Hematopoietic multipotent progenitor cell treated with erythropoietin and hydrocortisone succinate and interleukin-3 and kit ligand, for 6 days (in vitro differentiated cells): ENCODE data around the gene LRSAM1.

Experiments
- DNase-seq: peaks from one replicate; pipeline ENCODE4 v3.0.0-alpha.2; 2015

LRSAM1 gene

DNA sequence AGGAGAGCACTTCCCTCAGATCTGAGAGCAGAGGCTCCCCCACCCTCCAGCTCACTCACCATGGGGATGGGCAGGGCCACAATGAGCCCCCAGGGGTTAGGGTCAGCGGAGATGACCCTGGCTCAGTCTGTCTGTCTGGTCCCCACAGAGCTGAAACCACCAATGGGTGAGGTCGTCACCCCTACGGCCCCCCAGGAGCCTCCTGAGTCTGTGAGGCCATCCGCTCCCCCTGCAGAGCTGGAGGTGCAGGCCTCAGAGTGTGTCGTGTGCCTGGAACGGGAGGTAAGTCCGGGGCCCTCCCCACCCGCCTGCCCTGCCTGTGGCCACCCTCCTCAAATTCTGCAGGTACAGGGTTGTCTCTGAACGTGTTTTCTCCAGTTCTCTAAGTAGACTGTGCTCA lies 49.6 kb downstream of the LRSAM1 start:
- DNase-seq, result no peak

DNA sequence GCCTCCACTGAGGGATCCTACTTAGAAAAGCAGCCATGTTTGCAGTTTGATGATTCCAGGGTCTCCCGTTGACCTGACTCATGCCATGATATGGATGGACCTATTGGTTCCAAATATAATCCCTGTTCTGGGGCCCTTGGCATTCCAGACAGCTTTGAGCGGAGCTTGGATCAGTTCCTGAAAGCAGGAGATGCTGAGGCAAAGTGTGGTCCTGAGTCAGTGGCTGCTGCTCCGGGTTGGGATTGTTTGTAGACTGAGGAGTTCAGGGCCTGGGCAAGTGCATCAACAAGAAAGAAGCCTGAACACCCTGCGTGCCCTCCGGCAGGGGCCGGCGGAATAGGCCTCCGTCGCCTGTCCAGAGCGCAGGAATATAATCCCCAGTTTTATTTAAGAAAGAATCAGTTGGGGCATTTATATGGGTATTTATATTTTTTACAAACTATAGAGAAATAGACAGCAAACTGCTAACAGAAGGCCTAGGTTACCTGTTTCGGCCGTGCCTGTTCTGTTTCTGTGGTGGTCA lies 50.6 kb downstream of the LRSAM1 start:
- DNase-seq, result no peak

DNA sequence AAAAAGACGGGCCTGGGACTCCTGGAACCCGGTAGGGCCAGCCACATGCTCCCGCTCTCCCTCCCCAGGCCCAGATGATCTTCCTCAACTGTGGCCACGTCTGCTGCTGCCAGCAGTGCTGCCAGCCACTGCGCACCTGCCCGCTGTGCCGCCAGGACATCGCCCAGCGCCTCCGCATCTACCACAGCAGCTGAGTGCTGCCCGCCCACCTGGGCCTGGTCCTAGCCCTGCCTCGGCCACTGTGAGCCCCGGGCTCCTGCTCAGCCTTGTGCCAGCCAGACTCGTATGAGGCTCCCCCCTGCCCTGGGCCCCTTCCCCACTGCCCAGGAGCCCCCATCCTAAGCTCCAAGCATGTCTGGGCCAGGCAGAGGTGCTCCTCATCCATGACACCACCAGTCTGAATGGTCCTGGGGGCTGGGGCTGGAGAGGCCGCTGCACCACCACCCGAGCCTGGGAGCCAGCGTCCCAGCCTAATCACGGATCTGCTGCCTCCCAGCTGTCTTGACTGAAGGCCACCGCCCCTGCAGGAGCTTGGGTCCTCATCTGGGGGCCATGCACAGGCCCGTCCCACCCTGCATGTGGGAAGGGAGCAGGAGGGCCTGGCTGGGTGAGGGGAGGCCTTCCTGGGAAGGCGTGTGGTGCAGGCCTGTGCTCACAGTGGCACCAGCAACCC lies 51.5 kb downstream of the LRSAM1 start:
- DNase-seq, result no peak

DNA sequence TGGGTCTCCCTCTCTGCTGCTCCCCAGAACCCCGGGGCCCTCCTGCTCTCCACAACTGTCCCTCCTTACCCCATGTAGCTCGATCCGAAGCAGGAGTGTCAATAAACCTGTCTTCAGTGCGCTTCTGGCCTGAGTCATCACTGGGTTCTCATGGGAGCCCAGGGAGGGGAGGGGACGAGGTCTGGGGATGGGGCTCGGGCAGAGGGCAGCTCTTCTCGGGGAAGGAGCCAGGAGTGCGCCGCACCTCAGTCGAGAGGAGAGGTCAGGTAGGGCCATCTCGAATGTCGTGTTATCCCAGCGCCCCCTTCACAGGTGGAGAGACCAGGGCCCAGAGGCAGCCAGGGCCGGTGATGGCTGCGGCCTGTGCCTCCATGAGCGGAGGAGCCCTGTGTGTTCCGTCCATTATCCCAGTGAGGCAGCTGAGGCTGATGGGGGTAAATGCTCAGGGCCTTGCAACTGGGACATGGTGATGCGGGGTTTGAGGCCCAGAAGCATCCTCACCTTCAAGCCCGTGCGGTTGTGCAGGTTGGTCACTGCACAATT lies 52.1 kb downstream of the LRSAM1 start:
- no peak for DNase-seq

DNA sequence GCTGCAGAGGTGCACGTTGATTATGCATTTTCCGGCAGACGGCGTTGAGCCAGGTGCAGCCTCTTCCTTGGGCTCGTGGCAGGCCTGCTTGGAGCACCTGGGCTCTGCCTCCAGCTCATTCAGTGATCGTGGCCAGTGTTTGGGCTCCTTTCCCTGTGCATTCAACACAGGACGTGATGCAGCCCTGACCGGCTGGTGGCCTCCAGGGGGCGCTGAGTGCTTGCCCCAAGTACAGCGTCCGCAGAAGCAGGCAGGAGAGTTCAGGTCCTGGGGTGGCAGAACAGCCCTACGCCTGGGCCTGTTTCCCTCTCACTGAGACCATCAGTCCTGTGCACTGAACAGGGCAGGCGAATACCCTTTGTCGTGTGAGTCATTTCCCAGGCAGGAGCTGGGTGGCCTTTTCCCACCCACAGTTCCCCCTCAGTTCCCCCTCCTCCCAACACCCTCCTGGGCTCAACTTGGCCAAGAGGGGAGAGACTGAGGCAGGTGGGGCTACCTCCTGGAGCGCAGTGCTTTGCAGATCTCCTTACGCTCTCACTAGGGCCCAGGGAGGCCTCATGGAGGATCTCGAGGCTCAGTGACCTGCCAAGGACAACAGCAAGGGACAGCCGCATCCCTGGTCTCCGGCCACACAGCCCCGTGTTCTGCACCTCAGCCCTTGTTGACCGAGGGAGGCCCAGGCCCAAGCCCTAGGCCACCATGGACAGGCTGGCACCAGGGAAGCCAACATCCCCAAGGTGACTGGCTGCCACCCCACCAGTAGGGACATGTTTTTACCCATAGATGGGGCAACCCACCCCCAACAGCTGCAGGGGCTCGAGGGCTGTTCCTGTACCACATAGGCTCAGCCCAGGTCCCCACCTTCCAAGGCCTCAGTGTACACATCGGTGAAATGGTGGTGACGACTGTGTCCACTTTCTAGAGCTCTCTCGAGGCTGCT lies 52.9 kb downstream of the LRSAM1 start:
- peak; percentile 91 for DNase-seq

DNA sequence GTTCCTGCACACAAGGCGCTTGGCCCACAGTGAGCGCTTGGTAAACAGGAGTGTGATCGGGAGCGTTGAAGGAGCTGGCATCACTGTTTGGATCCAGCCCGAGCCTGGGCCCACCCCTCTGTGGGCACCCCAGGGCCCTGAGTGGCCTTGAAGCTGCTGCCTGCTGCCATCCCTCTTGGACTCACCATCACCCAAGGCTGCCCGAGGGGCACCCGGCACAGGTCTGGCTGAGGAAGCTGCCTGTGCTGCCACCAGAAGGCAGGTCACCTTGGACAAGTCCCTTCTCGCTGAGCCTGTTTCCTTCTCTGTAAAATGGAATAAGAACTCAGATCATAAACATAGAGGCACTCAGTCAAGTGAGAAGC lies 53.6 kb downstream of the LRSAM1 start:
- no peak for DNase-seq

DNA sequence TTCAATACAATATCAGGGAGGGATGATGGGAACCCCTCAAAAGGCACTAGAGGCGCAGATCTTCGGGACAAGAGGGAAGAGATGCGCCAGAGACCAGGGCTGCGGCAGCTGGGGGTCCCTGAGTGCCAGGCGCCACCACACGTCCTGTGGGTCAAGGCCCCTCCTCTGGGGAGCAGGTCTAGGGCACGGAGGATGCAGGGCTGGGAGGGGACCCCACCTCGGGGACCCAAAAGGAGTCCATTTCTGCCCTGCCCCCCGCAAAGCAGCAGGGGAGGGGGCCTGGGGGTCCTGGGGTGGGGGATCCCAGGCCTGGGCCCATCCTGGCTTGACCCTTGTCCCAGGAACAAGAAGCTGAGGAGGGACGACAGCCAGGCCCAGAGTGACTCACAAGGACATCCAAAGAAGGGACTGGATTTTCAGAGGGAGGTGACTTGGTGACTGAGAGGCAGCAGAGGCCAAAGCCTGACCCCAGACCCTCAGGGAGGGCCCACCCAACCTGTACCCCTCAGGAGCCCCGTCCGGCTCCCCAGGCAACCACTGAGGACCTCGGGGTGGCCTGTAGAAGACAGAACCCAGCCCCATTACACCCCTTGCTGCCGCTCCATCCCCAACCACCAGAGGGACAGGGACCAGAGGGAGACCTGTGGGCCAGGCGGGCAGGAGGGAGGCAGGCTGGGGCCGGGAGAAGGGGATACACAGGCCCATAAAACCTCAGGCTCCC lies 54.2 kb downstream of the LRSAM1 start:
- peak; percentile 74 for DNase-seq

DNA sequence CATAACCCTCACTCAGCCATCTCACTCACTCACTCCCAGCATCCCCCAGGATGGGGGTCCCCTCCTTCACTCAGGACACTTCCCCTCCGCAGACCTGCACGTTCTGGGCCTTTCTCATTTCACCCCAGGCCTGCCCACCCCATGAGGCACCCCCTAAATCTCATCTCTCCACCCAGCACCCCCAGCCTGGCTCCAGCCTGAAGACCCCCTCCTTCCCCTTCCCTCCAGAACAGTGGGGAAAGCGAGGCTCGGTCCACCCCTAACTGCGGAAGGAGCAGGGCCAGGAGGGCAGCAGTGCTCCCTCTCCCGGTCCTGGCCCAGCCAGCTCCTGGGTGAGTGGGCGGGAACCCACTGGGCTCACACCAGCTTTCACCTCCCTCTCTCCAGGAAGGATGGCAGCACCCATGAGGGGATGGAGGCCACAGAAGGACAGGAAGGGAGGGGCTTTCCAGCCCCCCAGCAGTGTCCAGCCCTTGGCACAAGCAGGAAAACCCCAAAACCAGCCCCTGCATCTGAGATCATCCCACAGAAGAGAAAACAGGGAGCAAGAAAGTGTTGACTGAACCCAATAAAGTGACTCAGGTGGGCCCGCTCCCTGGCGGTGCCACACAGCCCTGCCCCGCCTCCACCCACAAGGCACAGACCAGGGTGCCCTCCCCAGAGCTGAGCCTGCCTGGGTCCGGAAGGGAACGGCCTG lies 55.0 kb downstream of the LRSAM1 start:
- no peak for DNase-seq

DNA sequence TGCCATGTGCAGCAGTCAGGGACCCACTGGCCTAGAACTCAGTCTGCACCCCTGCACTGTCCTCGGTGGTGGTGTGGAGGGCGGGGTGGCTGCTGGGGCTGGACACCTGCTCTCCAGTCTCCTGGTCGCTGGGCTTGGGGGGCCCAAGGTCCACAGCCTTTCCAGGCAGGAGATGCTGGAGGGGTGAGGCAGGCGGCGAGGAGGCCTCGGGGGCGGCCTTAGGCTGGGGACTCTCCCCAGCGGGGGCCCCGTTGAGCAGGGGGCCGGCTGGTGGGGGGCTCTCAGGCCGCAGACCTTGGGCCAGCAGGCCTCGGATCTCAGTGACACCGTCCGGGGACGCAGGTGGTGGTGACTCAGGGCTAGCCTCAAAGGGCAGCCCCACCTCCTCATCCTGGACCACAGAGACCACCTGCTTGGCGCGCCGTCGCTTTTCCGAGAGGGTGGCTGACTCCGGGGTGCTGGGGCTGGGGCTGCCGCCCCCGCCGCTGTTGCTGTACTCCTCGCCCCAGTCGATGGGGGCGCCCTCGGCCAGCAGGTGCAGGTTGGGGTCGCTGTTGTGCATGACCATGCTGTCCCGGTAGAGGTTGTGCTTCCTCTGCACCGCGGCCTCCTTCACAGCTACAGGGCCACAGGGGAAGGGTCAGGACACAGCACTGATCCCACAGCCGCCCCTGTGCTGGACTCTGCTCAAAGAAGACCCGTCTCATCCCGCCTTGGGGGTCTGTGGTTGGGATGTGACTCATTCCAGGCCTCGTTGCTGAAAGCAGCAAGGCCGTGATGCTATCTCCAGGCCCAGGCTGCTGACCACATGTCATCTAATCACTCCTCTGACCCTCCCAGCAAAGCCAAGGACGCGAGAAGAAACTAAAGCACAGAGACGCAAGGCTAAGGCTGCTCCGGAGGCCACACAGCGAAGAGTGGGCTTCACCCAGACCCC lies 55.8 kb downstream of the LRSAM1 start:
- no peak for DNase-seq

DNA sequence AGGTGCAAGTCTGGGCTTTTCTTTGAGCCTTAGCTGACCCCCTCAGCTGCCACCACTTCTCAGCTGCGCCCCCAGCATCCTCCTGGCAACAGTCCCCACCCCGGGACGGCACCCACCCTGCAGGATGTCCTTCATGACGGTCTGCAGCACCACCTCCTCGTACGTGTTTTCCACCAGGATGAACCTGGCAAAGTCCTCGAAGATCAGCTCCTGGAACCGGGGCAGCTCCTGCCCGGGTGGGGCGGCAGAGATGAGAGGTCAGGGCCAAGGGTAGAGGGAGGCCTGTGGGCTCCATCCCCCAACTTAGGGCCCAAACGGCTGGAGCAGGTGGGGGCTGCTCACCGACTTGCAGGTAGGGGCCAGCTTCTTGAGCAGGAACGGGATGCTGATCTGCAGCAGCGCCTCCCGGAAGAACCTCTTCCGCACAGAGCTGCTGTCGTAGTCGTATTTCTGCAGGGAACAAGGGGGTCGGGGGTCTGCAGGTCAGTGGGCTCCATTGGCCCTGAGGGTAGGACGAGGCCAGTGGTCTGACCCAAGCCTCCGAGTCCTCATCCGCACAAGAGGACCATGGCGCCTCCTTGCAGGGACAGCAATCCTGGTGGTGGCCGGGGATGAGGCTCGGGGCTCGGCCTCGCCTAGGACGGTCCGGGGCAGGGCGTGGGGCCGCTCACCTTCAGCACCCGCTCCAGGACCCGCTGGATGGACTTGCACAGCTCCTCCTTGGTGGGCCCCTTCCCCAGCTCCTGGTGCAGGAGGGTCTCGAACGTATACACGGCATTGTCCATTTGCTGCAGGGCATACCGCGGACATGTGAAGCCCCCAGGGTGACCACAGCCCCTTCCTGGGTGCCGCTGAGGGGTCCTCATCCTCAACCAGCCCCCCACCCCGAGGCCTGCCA lies 56.7 kb downstream of the LRSAM1 start:
- DNase-seq, result no peak

DNA sequence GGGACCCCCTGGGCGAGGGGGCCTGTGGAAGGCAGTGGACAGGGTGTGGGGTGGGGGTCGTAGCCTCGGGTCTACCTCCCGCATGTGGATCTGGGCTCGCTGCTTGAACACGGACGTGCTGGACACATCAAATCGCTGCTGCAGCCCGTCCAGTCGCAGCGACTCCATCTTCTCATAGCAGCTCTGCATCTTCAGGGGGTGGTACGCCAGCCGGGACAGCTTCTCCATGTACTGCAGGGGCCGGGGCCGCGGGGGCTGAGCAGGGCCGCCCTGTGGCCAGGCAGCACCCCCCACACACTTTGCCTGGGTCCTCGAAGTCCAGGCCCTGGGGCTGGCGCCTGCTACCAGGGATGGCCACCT lies 57.6 kb downstream of the LRSAM1 start:
- DNase-seq, result no peak

DNA sequence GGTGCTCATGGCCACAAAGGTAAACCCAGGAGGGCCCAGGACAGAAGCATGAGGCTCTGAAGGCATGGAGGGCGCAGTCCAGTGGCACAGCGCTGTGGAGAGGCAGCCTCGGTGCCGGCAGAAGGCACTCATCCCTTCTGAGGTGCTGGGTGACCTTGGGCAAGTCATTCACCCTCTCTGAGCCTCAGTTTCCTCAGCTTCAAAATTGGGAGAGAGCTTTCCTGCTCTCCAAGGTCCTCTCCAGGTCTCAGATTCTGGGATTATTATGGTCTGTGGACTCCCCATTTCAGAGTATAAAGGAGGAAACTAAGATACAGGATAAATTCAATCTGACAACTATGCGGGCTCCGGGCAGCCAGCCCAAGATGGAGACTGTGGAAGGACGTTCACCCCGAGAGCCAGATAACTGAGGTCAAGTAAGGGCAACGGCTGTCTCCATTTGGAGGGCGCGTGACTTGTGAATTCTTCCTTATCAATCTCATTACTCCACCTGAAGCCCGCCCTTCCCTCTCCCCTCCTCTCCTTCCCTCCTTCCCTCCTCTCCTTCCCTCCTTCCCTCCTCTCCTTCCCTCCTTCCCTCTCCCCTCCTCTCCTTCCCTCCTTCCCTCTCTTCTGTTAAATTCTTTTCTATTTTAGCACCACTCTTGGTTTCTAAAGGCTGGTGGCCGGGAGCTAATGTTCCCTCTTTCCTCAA lies 58.1 kb downstream of the LRSAM1 start:
- DNase-seq, result peak; percentile 37

DNA sequence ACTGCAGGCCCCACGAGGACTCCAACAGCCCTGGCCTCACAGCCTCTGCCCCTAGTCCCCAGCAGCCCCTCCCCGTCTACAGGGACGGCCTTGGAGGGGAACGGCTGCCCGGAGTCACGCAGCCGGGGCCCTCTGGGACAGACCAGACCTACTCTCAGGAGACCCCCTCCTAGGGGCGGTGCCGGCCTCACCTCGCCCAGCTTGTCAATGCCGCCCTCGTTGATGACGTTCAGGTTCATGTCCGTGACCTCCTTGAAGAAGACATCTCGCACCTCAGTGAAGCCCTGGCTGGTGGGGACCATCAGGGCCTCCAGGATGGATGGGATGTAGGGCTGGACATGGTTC lies 58.6 kb downstream of the LRSAM1 start:
- DNase-seq, result no peak

DNA sequence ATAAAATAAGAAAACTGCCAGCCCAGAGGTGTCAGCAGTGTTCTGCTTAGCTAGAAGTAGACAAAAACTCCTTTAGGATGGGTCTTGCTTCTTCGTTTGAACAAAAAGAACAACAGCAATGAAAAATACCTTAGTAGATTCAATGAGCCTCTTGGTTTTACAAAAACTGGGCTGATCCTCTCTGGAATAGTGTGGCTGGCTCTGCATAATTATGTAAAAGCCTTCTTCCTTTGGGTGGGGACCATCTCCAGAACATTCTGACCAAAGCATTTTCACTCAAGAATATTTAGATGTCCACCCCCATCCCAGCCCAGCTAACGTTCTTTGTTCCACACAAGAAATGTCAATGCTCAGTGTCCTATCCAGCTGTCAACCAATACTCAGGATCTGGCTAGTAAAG lies 63.2 kb downstream of the LRSAM1 start:
- no peak for DNase-seq

DNA sequence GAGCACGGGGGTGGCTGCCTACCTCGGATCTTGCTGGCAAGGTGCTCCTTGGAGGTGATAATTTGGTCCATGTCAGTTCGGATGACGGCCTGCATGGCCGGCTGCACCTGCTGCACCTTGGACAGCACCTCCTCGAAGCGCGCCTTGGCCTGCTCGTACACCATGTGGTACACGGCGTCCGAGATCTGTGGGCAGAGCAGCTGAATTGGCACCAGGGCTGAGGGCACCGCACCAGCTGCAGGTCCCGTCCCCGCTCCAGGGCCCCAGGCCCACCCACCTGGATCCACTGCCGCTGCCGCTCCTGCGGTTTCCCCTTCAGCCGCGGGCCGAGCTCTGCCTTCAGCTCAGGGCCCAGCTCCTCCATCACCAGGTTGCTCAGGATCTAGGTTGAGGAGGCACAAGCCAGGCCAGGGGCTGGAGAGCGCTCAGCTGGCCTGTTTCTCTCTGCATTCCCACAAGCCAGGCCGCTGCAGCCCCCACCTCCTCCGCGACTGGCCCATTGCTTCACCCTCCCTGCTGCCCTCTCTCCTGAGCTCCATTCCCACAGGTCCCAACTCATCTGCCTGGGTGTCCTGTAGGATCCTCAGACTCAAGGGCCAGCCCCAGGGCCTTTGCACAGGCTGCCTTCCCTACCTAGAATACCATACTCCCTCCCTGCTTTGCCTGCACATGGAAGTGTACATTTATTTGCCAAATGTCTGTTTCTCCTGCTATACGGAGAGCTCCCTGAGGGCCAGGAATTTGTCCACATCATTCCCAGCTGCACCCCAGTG lies 65.7 kb downstream of the LRSAM1 start:
- no peak for DNase-seq

DNA sequence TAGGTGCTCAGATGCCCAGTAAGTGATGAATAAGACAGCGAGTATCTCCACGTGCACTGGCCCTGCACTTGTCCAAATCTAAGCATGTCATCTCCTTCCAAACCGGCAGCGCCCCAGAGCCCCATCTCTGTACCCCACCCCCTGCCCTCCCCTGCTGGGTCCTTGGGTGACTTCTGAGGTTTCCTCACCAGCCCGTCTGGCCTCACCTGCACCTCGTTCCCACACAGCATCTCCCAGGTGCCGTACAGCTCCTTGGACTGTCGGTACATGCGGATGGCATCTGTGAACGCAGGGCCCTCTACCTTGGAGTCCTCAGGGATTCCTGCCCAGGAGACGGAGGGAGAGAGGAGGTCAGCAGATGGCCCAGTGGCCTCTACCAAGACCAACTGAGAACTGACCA lies 66.3 kb downstream of the LRSAM1 start:
- no peak for DNase-seq

DNA sequence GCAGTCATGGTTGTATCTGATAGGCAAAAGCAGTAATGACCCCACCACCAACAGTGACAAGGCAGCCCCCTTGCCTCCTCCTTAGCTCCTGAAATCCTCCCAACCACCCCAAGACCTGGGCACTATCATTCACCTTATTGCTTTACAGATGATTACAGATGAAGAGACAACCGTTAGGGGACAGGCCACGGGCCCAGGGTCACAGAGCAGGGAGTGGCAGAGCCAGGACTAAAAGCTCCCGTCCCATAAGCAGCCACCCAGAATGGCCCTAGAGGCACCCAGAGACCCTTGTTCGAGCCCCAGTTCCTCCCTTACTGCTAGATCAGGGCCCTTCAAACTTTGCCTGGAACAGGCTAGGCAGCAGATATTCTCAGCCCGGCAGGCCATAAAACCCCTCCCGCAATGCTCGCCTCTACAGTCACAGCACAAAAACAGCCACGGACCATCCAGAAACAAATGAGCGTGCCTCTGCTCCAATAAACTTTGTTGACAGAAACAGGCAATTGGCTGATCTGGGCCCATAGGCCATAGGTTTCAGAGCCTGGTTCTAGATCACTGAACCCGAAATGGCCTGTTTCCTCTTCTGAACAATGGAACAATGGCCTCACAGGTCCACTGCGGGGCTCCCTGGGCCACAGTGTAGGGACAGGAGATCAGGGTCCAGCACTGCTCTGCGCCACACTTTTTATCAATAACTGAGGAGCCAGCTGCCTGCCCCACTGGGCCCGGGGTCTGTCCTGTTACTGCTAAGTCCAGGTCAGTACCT lies 67.0 kb downstream of the LRSAM1 start:
- no peak for DNase-seq
